ENCODE data around the gene IDI2.

GRCh38 chr10:1002425-1003006 lies 23.1 kb downstream of the IDI2 start:
- no peak for TF ChIP-seq CTCF (conservative IDR thresholded peaks at IDR 0.05)
- TF ChIP-seq ZFX (IDR thresholded peaks at IDR 0.05) = no peak

Data from C4-2B (cell line).